HAP-1 (cell line): ENCODE results near the gene SLF2.

Experiments
- DNase-seq, 2 experiments: peaks; one replicate each; pipeline ENCODE4 v3.0.0-alpha.2; 2016 to 2020; ENCODE audit warnings: low spot score in 2 of 2
- H3K27me3 ChIP-seq: fragments of 250-450 bp; sonication (Bioruptor Pico); 2 replicates; pipeline ENCODE4 v1.5.1; 2020; ENCODE audit warnings: low read depth, mild to moderate bottlenecking, moderate library complexity
- H3K36me3 ChIP-seq: fragments of 250-450 bp; sonication (Bioruptor Pico); replicated peaks from 2 replicates; pipeline ENCODE4 v1.5.1; 2020; ENCODE audit warnings: mild to moderate bottlenecking
- H3K4me1 ChIP-seq: fragments of 250-450 bp; sonication (Bioruptor Pico); 2 replicates; pipeline ENCODE4 v1.5.1; 2020; ENCODE audit warnings: mild to moderate bottlenecking
- H3K4me3 ChIP-seq: fragments of 250-450 bp; sonication (Bioruptor Pico); 2 replicates; pipeline ENCODE4 v1.5.1; 2020; ENCODE audit warnings: mild to moderate bottlenecking, moderate library complexity
- H3K9me3 ChIP-seq: fragments of 250-450 bp; sonication (Bioruptor Pico); 2 replicates; pipeline ENCODE4 v1.5.1; 2020; ENCODE audit warnings: mild to moderate bottlenecking, moderate library complexity
- in situ Hi-C: fragments of 300-500 bp; cut with MboI; formaldehyde crosslinking; loops from 3 replicates; pipeline ENCODE4 v1.14.3; 2020; ENCODE audit warnings: low sequenced_read_pairs, inconsistent platforms, mixed read lengths

Gene SLF2

GRCh38 chr10:101002456-101002855 lies 89.7 kb downstream of the SLF2 start:
- Histone ChIP-seq H3K4me1 (peaks cover 22% of the 10 kb centered on the region), H3K9me3 (no peaks in the 10 kb centered on the region), H3K4me3 (no peak overlapping the region), H3K27me3 (no peaks in the 10 kb centered on the region), H3K36me3 (peaks cover 49% of the 10 kb centered on the region)
- in situ Hi-C loops: no loop called here
- no peak for DNase-seq

GRCh38 chr10:101003639-101004206 lies 91.0 kb downstream of the SLF2 start:
- Histone ChIP-seq H3K4me1 (peaks cover 13% of the 10 kb centered on the region), H3K36me3 (peaks cover 50% of the 10 kb centered on the region)
- in situ Hi-C loops: no loop called here

GRCh38 chr10:101005361-101005760 lies 92.6 kb downstream of the SLF2 start:
- in situ Hi-C loops: no loop called here
- no peak for DNase-seq
- Histone ChIP-seq H3K36me3 (peaks cover 50% of the 10 kb centered on the region), H3K4me3 (no peak overlapping the region), H3K27me3 (no peaks in the 10 kb centered on the region), H3K4me1 (peaks cover 8% of the 10 kb centered on the region), H3K9me3 (no peaks in the 10 kb centered on the region)

More at GRCh38 chr10:101003639-101004206, 91.0 kb downstream of the SLF2 start:
- H3K9me3 ChIP-seq: no peaks in the 10 kb centered on the region
- DNase-seq: no peak
- H3K4me3 ChIP-seq: no peak overlapping the region
- H3K27me3 ChIP-seq: no peaks in the 10 kb centered on the region

- Histone ChIP-seq H3K4me3 (no peak overlapping the region), H3K27me3 (no peaks in the 10 kb centered on the region), H3K9me3 (no peaks in the 10 kb centered on the region), H3K36me3 (peaks cover 50% of the 10 kb centered on the region), H3K4me1 (peaks cover 3% of the 10 kb centered on the region)
- in situ Hi-C loops: no loop called here
- no peak for DNase-seq
Measured at GRCh38 chr10:101005869-101006567, 93.3 kb downstream of the SLF2 start.

- Histone ChIP-seq H3K4me1 (no peaks in the 10 kb centered on the region; the same call in 1 of the 2 replicates), H3K9me3 (no peaks in the 10 kb centered on the region), H3K36me3 (peaks cover 50% of the 10 kb centered on the region), H3K27me3 (no peaks in the 10 kb centered on the region), H3K4me3 (no peak overlapping the region)
- no peak for DNase-seq
- in situ Hi-C loops: no loop called here
Measured at GRCh38 chr10:101006593-101007098, 93.9 kb downstream of the SLF2 start.

- Histone ChIP-seq H3K4me1 (no peaks in the 10 kb centered on the region), H3K4me3 (no peak overlapping the region), H3K36me3 (peaks cover 46% of the 10 kb centered on the region), H3K27me3 (no peaks in the 10 kb centered on the region), H3K9me3 (no peaks in the 10 kb centered on the region)
- DNase-seq: no peak
- in situ Hi-C loops: no loop called here
Measured at GRCh38 chr10:101007099-101007711, 94.4 kb downstream of the SLF2 start.

- in situ Hi-C loops: no loop called here
- no peak for DNase-seq
- peaks cover 36% of the 10 kb centered on the region for H3K36me3 ChIP-seq
Measured at GRCh38 chr10:101007915-101008822, 95.4 kb downstream of the SLF2 start.

GRCh38 chr10:101008823-101009423 lies 96.2 kb downstream of the SLF2 start:
- H3K4me1 ChIP-seq: no peaks in the 10 kb centered on the region
- in situ Hi-C loops: no loop called here

More at GRCh38 chr10:101007915-101008822, 95.4 kb downstream of the SLF2 start:
- Histone ChIP-seq H3K27me3 (no peaks in the 10 kb centered on the region), H3K9me3 (no peaks in the 10 kb centered on the region), H3K4me1 (no peaks in the 10 kb centered on the region), H3K4me3 (no peak overlapping the region)

GRCh38 chr10:101010329-101010728 lies 97.6 kb downstream of the SLF2 start:
- Histone ChIP-seq H3K4me1 (no peaks in the 10 kb centered on the region), H3K27me3 (no peaks in the 10 kb centered on the region), H3K36me3 (peaks cover 16% of the 10 kb centered on the region), H3K4me3 (no peak overlapping the region), H3K9me3 (no peaks in the 10 kb centered on the region)
- in situ Hi-C loops: loop anchor here (5.0 kb wide), 1 partner anchor 448 kb away; no protein-coding TSS in a partner anchor
- peak in 1 of 2 experiments; percentile 7 for DNase-seq

More at GRCh38 chr10:101008823-101009423, 96.2 kb downstream of the SLF2 start:
- Histone ChIP-seq H3K27me3 (no peaks in the 10 kb centered on the region), H3K4me3 (no peak overlapping the region), H3K9me3 (no peaks in the 10 kb centered on the region), H3K36me3 (peaks cover 29% of the 10 kb centered on the region)
- DNase-seq: no peak

- Histone ChIP-seq H3K36me3 (peaks cover 7% of the 10 kb centered on the region), H3K4me3 (no peak overlapping the region), H3K27me3 (no peaks in the 10 kb centered on the region), H3K4me1 (no peaks in the 10 kb centered on the region), H3K9me3 (no peaks in the 10 kb centered on the region)
- peak in 1 of 2 experiments; percentile 41 for DNase-seq
- in situ Hi-C loops: loop anchor here (5.0 kb wide), 1 partner anchor 449 kb away; no protein-coding TSS in a partner anchor
Measured at GRCh38 chr10:101011517-101012423, 99.0 kb downstream of the SLF2 start.

GRCh38 chr10:101012525-101013364 lies 100.0 kb downstream of the SLF2 start:
- Histone ChIP-seq H3K4me1 (no peaks in the 10 kb centered on the region), H3K4me3 (no peak overlapping the region), H3K27me3 (no peaks in the 10 kb centered on the region), H3K9me3 (no peaks in the 10 kb centered on the region), H3K36me3 (no peaks in the 10 kb centered on the region)
- in situ Hi-C loops: loop anchor here (5.0 kb wide), 1 partner anchor 450 kb away; no protein-coding TSS in a partner anchor
- peak; percentile 83 to 92 for DNase-seq
